CD8-positive, alpha-beta memory T cell (primary cell): ENCODE data around the gene HSD11B1L. TPM values are rescaled to one million over a fixed set of nuclear protein-coding genes. Genes with fewer than 3 reads are reported as not detected.
A peak's percentile ranks its signal among the peaks of the same experiment; 100 is the strongest.

ENCODE experiments used
- CTCF ChIA-PET: fragments of 350-600 bp; sonication (Branson Sonifier 250); formaldehyde crosslinking; loops from one replicate; lab custom pipeline; 2021; ENCODE audit warnings: antibody characterized with exemption; lab: Charles Lee
- POLR2A ChIA-PET: fragments of 350-600 bp; sonication (Branson Sonifier 250); formaldehyde crosslinking; loops from one replicate; lab custom pipeline; 2021; ENCODE audit warnings: antibody characterized with exemption; lab: Charles Lee
- DNase-seq, 5 donors: peaks; one replicate each; pipeline versions ENCODE4 v3.0.0 to v3.0.0-alpha.2; 2020 to 2022; ENCODE audit warnings: mixed read lengths in 1 of 5
- H3K27ac ChIP-seq: one replicate; pipeline ENCODE4 v1.7.0; 2013; ENCODE audit warnings: low read depth, mild to moderate bottlenecking, low read length, moderate library complexity
- H3K27me3 ChIP-seq: 2 replicates; pipeline ENCODE4 v1.7.0; 2013; ENCODE audit warnings: low read length, mild to moderate bottlenecking; ENCODE audit not compliant: insufficient read depth, poor library complexity, severe bottlenecking
- H3K36me3 ChIP-seq: 2 replicates; pipeline ENCODE4 v1.7.0; 2013; ENCODE audit warnings: mild to moderate bottlenecking, low read length, moderate library complexity; ENCODE audit not compliant: insufficient read depth
- H3K4me1 ChIP-seq: 2 replicates; pipeline ENCODE4 v1.7.0; 2013; ENCODE audit warnings: mild to moderate bottlenecking, low read length, moderate library complexity; ENCODE audit not compliant: insufficient read depth
- H3K4me3 ChIP-seq: 2 replicates; pipeline ENCODE4 v1.7.0; 2013; ENCODE audit warnings: mild to moderate bottlenecking, low read length
- H3K9me3 ChIP-seq: 2 replicates; pipeline ENCODE4 v1.7.0; 2013; ENCODE audit warnings: mild to moderate bottlenecking, low read length
- H3K27ac Mint-ChIP-seq, 8 donors: one replicate each; pipeline ENCODE4 v1.8.0; 2020 to 2021; ENCODE audit warnings: mixed read lengths in 8 of 8, mild to moderate bottlenecking in 6 of 8, inconsistent platforms in 3 of 8, moderate library complexity in 3 of 8
- H3K27me3 Mint-ChIP-seq, 2 donors: one replicate each; pipeline ENCODE4 v1.8.0; 2020 to 2021; ENCODE audit warnings: mixed read lengths in 2 of 2, mild to moderate bottlenecking in 1 of 2, moderate library complexity in 1 of 2
- H3K36me3 Mint-ChIP-seq, 3 donors: one replicate each; pipeline ENCODE4 v1.8.0; 2020 to 2021; ENCODE audit warnings: mixed read lengths in 3 of 3, inconsistent platforms in 1 of 3, mild to moderate bottlenecking in 1 of 3
- H3K4me1 Mint-ChIP-seq, 3 donors: one replicate each; pipeline ENCODE4 v1.8.0; 2020 to 2021; ENCODE audit warnings: mixed read lengths in 3 of 3, inconsistent platforms in 1 of 3, mild to moderate bottlenecking in 1 of 3
- H3K4me3 Mint-ChIP-seq, 7 donors: one replicate each; pipeline ENCODE4 v1.8.0; 2020 to 2021; ENCODE audit warnings: mixed read lengths in 7 of 7, mild to moderate bottlenecking in 6 of 7, moderate library complexity in 4 of 7, inconsistent platforms in 2 of 7
- H3K9me3 Mint-ChIP-seq, 5 donors: one replicate each; pipeline ENCODE4 v1.8.0; 2020 to 2022; ENCODE audit warnings: mixed read lengths in 5 of 5, mild to moderate bottlenecking in 3 of 5, moderate library complexity in 2 of 5, inconsistent platforms in 1 of 5
- polyA plus RNA-seq: library from polyadenylated mRNA; unstranded; fragments of 300-500 nt; fragmentation: Illumina TruSeq; gene quantifications from one replicate; pipeline ENCODE4 v1.2.3, GENCODE V29; 2021
- total RNA-seq, 2 experiments: library from RNA; stranded (reverse); gene quantifications; one replicate each; pipeline ENCODE4 v1.2.3, GENCODE V29; 2021

HSD11B1L gene
- total and polyA plus RNA-seq, 3 experiments from 2014 or later = 1.4 to 4.0 (median 2.3) TPM

GRCh38 chr19:5690125-5690954, 9.5 kb downstream of the HSD11B1L start, which contains the start of gene RPL36:
TSS of gene RPL36 (plus strand) at chr19:5690295. CDS start at chr19:5690508, 213 bp downstream.
- ChIA-PET CTCF (interaction anchor here (0.6 to 4.7 kb wide), 21 partner anchors 9 to 289 kb away, joined by 3 to 47 read pairs (median 4); partner anchors contain the start of genes CATSPERD, DUS3L, LONP1 and MICOS13), POLR2A (interaction anchor here (0.5 to 2.4 kb wide), 12 partner anchors 8 to 1159 kb away, joined by 3 to 28 read pairs (median 4); partner anchors contain the start of genes CATSPERD, LONP1, SAFB and SAFB2)
- Histone ChIP-seq H3K4me1 (peaks cover 16% of the 10 kb centered on the region), H3K36me3 (peaks cover 12% of the 10 kb centered on the region), H3K4me3 (peak within 1 kb of the TSS; percentile 97), H3K9me3 (no peaks in the 10 kb centered on the region), H3K27ac (peak within 1 kb of the TSS; percentile 89), H3K27me3 (no peaks in the 10 kb centered on the region)
- Mint-ChIP-seq H3K27ac (peak within 1 kb of the TSS; percentile 90 to 99 (median 97)), H3K4me1 (peaks cover 24 to 64% (median 28%) of the 10 kb centered on the region in 3 donors), H3K9me3 (no peaks in the 10 kb centered on the region), H3K27me3 (no peaks in the 10 kb centered on the region), H3K36me3 (peaks cover 0 to 51% (median 0%) of the 10 kb centered on the region in 3 donors), H3K4me3 (peak within 1 kb of the TSS; percentile 91 to 97 (median 95))
- peak; percentile 97 to 98 (median 98) for DNase-seq

- H3K27ac ChIP-seq = peak overlapping the region; percentile 89
- peaks cover 12% of the 10 kb centered on the region for H3K36me3 ChIP-seq
- ChIA-PET CTCF (interaction anchor here (1.0 to 3.5 kb wide), 2 partner anchors 9 to 28 kb away, joined by 6 to 47 read pairs; partner anchors contain the start of genes CATSPERD and LONP1), POLR2A (interaction anchor here (0.5 to 2.4 kb wide), 9 partner anchors 9 to 1158 kb away, joined by 3 to 28 read pairs (median 4); partner anchors contain the start of genes CATSPERD, LONP1, SAFB and SAFB2)
- peak overlapping the region; percentile 97 for H3K4me3 ChIP-seq
- Mint-ChIP-seq H3K4me1 (peaks cover 24 to 58% (median 27%) of the 10 kb centered on the region in 3 donors), H3K27me3 (no peaks in the 10 kb centered on the region), H3K27ac (peak overlapping the region; percentile 90 to 99 (median 97)), H3K4me3 (peak overlapping the region; percentile 91 to 97 (median 95)), H3K9me3 (no peaks in the 10 kb centered on the region), H3K36me3 (peaks cover 0 to 54% (median 0%) of the 10 kb centered on the region in 3 donors)
- peak; percentile 28 to 65 (median 28) for DNase-seq
- H3K9me3 ChIP-seq = no peaks in the 10 kb centered on the region
- H3K27me3 ChIP-seq = no peaks in the 10 kb centered on the region
- H3K4me1 ChIP-seq = peaks cover 16% of the 10 kb centered on the region
These were observed 10.4 kb downstream of the HSD11B1L start for GRCh38 chr19:5690955-5691821.

GRCh38 chr19:5691822-5692722, 11.2 kb downstream of the HSD11B1L start:
- POLR2A ChIA-PET = interaction anchor here (0.5 to 2.4 kb wide), 4 partner anchors 10 to 36 kb away, joined by 3 to 28 read pairs (median 4); partner anchors contain the start of genes CATSPERD and LONP1
- CTCF ChIA-PET = interaction anchor here (1.5 to 3.5 kb wide), 2 partner anchors 27 to 29 kb away, joined by 3 to 47 read pairs; partner anchors contain the start of genes CATSPERD and LONP1
- no peaks in the 10 kb centered on the region for H3K9me3 Mint-ChIP-seq
- Histone ChIP-seq H3K36me3 (peaks cover 12% of the 10 kb centered on the region), H3K9me3 (no peaks in the 10 kb centered on the region), H3K27me3 (no peaks in the 10 kb centered on the region), H3K4me3 (no peak overlapping the region), H3K4me1 (peaks cover 16% of the 10 kb centered on the region), H3K27ac (peak overlapping the region; percentile 89)
- H3K27ac Mint-ChIP-seq = peak overlapping the region; percentile 66 to 97 (median 92)
- H3K36me3 Mint-ChIP-seq = peaks cover 0 to 60% (median 0%) of the 10 kb centered on the region in 3 donors
- H3K4me3 Mint-ChIP-seq = peak overlapping the region; percentile 66 to 97 (median 94)
- peaks cover 21 to 50% (median 22%) of the 10 kb centered on the region in 3 donors for H3K4me1 Mint-ChIP-seq
- DNase-seq = no peak
- H3K27me3 Mint-ChIP-seq = no peaks in the 10 kb centered on the region

- Mint-ChIP-seq H3K27ac (peak overlapping the region in 7 of 8 donors; percentile 61 to 95 (median 66)), H3K9me3 (no peaks in the 10 kb centered on the region), H3K36me3 (peaks cover 0 to 65% (median 0%) of the 10 kb centered on the region in 3 donors), H3K4me3 (peak overlapping the region; percentile 18 to 94 (median 66)), H3K27me3 (no peaks in the 10 kb centered on the region), H3K4me1 (peaks cover 21 to 48% (median 22%) of the 10 kb centered on the region in 3 donors)
- Histone ChIP-seq H3K27ac (no peak overlapping the region), H3K36me3 (peaks cover 12% of the 10 kb centered on the region), H3K4me3 (no peak overlapping the region), H3K9me3 (no peaks in the 10 kb centered on the region), H3K4me1 (peaks cover 10% of the 10 kb centered on the region), H3K27me3 (no peaks in the 10 kb centered on the region)
- POLR2A ChIA-PET = interaction anchor here (1.4 kb wide), 1 partner anchor 27 kb away, joined by 3 read pairs; the partner anchor contains the start of gene LONP1
- DNase-seq = no peak
- CTCF ChIA-PET = interaction anchor here (1.5 kb wide), 1 partner anchor 29 kb away, joined by 3 read pairs; no protein-coding TSS in a partner anchor
These were observed 11.9 kb downstream of the HSD11B1L start for GRCh38 chr19:5692723-5693194.

GRCh38 chr19:5693195-5694166, 12.7 kb downstream of the HSD11B1L start:
- Mint-ChIP-seq H3K36me3 (peaks cover 0 to 69% (median 0%) of the 10 kb centered on the region in 3 donors), H3K4me3 (peak overlapping the region in 2 of 7 donors; percentile 18 to 94), H3K27me3 (no peaks in the 10 kb centered on the region), H3K9me3 (no peaks in the 10 kb centered on the region), H3K4me1 (peaks cover 17 to 43% (median 22%) of the 10 kb centered on the region in 3 donors), H3K27ac (peak overlapping the region in 5 of 8 donors; percentile 22 to 86 (median 54))
- ChIA-PET CTCF (interaction anchor here (1.5 kb wide), 1 partner anchor 28 kb away, joined by 3 read pairs; no protein-coding TSS in a partner anchor), POLR2A (interaction anchor here (1.4 kb wide), 1 partner anchor 26 kb away, joined by 3 read pairs; the partner anchor contains the start of gene LONP1)
- Histone ChIP-seq H3K27me3 (no peaks in the 10 kb centered on the region), H3K9me3 (no peaks in the 10 kb centered on the region), H3K36me3 (peaks cover 12% of the 10 kb centered on the region), H3K27ac (no peak overlapping the region), H3K4me1 (peaks cover 10% of the 10 kb centered on the region), H3K4me3 (no peak overlapping the region)
- no peak for DNase-seq
